ENCODE results near the gene TGFB2.

Gene TGFB2

DNA sequence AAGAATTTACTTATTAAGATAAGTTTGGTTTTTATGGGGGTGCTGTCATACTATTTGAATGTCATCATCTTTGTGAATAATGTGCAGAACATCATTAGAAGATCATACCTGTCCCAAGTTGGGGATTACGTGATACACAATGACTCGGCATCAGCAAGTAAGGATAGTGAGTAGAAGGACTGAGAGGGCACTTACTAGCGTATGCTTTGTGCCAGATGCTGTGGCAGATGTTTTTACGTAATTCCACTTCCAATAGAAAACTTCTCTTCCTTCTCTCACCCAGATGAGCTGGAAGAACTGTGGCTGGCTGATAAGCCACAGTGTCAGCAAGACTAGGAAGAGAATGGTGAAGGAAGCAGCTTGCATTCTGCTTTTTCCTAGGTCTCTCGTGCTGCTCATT, 28.1 kb upstream of the TGFB2 start:
- TF ChIP-seq, protein P1, sequence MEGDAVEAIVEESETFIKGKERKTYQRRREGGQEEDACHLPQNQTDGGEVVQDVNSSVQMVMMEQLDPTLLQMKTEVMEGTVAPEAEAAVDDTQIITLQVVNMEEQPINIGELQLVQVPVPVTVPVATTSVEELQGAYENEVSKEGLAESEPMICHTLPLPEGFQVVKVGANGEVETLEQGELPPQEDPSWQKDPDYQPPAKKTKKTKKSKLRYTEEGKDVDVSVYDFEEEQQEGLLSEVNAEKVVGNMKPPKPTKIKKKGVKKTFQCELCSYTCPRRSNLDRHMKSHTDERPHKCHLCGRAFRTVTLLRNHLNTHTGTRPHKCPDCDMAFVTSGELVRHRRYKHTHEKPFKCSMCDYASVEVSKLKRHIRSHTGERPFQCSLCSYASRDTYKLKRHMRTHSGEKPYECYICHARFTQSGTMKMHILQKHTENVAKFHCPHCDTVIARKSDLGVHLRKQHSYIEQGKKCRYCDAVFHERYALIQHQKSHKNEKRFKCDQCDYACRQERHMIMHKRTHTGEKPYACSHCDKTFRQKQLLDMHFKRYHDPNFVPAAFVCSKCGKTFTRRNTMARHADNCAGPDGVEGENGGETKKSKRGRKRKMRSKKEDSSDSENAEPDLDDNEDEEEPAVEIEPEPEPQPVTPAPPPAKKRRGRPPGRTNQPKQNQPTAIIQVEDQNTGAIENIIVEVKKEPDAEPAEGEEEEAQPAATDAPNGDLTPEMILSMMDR (IDR thresholded peaks at IDR 0.05) = no peak

DNA sequence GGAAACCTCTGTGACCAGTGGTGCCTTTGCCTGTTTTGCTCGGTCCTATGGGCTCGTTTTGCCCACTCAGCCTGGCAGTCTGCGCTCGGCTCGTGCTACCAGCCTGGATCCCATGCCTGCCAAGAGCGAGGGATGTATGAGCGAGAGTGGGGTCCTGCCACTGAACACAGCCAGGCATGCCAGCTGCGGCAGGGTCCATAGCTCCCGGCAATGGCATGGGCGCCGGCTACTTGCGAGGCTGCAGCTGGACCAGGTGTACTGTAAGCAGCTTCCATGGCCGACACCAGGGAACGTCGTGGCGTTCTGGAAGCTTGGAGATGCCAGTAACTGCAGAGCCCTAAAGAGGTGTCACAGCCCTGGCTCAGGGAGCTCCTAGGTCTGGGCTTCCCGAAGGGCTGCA, 22.4 kb upstream of the TGFB2 start:
- TF ChIP-seq, protein P1 (IDR thresholded peaks at IDR 0.05) = no peak

DNA sequence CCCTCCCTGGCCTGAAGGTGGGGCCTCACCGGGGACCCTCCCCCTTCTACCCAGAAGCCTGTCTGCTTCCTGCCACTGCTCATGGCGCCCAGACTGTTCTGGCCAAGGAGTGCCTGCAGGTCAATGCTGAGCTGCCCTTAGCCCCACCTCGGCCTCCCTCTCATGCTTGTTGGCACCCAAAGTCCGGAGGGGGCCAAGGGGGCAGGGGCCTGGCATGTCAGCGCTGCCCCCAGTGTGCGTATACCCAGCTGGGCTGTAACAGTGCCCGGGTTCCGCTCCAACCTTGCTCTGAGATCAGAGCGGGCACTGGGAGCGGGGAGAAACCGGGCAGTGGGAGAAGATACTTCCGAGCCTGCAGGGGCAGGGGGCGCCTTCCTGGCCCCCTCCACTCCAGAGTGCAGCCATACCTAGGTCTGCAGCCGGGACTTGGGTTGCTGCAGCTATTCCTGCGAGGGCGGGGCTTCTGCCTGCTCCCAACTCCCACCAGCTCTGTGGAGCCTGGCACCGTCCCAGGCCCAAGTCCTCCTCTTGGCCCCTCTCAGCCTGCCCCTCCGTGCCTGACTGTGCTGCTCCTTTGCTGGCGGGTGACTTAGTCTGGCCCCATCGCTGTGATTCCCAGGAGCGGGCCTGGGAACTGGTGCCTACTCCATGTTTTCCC, 21.4 kb upstream of the TGFB2 start:
- TF ChIP-seq, protein P1 (IDR thresholded peaks at IDR 0.05) = no peak

DNA sequence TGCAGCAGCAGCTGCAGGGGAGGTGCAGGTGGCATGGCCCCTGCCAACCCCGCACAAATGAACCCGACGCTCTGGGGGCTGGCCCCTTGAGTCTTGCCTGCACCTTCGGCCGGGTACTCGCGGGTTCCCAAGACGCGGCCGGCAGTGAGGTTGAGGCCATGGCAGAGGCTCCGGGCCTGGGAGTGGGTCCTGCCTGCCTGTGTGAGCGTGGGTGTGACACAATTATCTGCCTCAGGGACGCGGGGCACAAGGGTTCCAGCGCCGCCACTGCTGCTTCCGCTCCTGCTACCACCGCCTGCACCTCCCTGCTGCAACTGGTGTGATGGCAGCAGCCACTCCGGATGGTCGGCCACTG, 20.9 kb upstream of the TGFB2 start:
- TF ChIP-seq, protein P1 (IDR thresholded peaks at IDR 0.05) = no peak

DNA sequence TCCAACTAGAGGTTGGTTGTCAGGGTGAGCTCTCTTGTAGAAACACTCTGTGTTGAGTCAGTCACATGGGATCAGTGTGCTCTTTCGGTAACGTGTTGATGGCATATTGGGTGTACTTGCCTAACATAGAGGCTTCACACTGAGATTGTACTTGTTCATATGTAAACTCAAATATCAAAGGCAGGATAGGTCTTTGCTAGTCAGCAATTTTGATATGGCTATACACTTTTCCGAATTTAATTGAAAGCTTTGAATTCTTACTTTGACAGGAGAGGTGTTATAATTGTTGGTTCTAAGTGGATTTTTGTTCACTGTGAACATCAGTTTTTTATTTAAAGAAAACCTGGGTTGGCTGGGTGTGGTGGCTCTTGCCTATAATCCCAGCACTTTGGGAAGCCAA, 16.4 kb upstream of the TGFB2 start:
- TF ChIP-seq, protein P1 (IDR thresholded peaks at IDR 0.05) = no peak

DNA sequence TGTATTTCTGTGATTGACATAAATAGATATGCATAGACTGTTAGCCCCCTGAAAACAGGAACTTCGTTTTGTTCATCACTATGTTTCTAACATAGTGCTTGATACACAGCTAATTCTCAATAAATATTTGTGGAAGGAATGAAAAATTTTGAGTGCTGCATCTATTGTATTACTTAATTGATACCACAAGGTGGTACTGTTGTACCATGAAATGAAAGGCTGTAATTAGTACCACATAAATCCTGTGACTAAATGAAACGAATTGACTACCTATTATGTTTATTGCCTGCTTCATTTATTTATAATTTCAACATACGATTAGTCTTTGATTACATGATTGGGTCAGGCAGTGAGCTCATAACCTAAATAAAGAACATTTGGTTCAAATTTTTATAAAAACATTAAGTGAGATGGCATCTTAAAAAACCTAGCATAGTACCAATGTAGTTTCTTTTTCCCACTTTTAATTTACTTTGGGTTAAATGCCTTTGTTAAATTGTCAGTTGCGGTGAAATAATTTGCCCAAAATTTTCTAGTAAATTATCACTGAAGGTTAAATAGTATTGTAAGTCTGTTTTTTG, 15.0 kb upstream of the TGFB2 start:
- TF ChIP-seq, protein P1 (IDR thresholded peaks at IDR 0.05) = peak; percentile 73

DNA sequence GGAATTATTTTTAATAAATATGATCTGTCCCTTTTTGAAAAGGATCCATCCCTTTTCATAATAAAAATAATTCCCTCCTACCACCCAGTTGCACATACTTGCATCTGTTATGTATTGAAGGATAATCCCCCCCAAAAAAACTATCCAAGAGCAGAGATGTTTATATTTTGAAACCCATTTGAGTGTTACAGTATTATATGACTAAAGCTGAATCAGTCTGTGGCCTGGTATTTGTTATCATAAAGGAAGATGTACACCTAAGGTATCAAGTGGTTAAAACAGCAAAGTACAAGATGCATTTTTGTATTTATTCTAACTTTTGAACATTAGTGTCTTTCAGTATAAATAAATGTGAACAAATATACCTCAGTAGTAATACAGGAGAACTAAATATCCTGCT, 12.7 kb upstream of the TGFB2 start:
- TF ChIP-seq, protein P1 (IDR thresholded peaks at IDR 0.05) = no peak

DNA sequence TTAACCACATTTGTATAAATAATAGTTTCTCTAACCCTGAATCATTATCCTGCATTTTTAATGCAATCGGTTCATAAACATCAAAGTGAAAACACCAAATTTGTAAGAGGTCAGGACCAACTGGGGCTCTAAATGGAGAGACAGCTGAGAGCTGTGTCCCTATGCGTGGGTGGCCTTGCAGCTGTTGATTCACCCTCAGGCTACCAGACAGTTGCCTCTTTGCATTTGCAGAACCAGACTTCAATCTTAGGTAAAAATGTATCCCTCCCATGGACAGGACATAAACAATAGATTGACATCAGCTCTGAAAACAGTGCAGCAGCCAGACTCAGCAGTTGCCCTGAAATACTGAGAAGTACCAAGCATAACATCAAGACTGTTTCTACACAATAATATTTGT, 8.8 kb upstream of the TGFB2 start:
- TF ChIP-seq, protein P1 (IDR thresholded peaks at IDR 0.05) = no peak

Measured in LNCAP (cell line).